Peyer's patch (tissue), 4 donors: Measurements from ENCODE around the gene IRS1.

ENCODE experiments used
- CTCF ChIP-seq, 6 experiments: fragments of 450-650 bp in 4 of 6; fragments of 200-600 bp in 2 of 6; sonication (generic) in 1 of 6; IDR thresholded peaks; one replicate each; pipeline ENCODE4 v1.5.1; 2017 to 2019; ENCODE audit warnings: antibody characterized with exemption in 6 of 6, mild to moderate bottlenecking in 3 of 6, moderate library complexity in 1 of 6
- POLR2A ChIP-seq, 2 donors: fragments of 450-650 bp; IDR thresholded peaks; one replicate each; pipeline ENCODE4 v1.5.1; 2017; ENCODE audit warnings: antibody characterized with exemption in 2 of 2, mild to moderate bottlenecking in 2 of 2, moderate library complexity in 2 of 2

GRCh38 chr2:226716126-226716525, 83.5 kb downstream of the IRS1 start:
- TF ChIP-seq CTCF (IDR thresholded peaks at IDR 0.05): no peak
- TF ChIP-seq POLR2A (IDR thresholded peaks at IDR 0.05): no peak
